ENCODE measurements around the gene CD83. TPM values are rescaled to one million over a fixed set of nuclear protein-coding genes. Genes with fewer than 3 reads are reported as not detected.

Gene CD83
- total RNA-seq, 1 donor from 2014 or later, result 1.0 TPM

DNA sequence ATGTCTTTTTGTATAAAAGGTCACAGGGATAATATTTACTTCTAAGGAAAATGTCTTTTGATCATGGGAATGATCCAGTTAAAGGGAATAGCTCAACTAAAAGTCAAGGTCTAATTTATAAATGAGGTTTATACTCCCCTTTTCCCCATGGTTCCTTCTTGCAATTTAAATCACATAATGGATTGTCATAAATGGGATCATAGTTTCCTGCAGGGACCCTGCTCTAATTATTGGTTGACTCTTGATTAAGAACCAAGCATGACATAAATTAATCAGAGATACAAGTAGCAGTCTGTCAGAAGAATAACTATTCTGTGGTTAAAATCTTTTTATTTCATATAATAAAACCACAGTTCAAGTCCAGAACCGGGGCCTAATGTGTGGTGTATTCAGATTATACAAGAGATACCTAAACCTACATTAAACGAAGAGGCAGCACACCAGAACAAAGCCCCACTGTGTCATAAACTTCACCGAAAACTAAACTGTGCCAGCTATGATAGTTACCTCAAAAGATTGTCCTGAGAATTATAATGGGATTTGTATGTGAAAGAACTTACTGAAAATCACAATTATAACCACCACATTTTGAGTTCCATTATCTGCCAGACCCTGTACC lies 43.0 kb upstream of the CD83 start:
- no peak for DNase-seq (ENCODE audit: low spot score)
- Mint-ChIP-seq H3K4me1 (ENCODE audit: low read depth) (peaks cover 14% of the 10 kb centered on the region), H3K27ac (ENCODE audit: unreplicated experiment) (no peak overlapping the region), H3K4me3 (ENCODE audit: unreplicated experiment) (peak overlapping the region; percentile 52), H3K36me3 (ENCODE audit: low read depth) (no peaks in the 10 kb centered on the region), H3K9me3 (ENCODE audit: low read depth) (no peaks in the 10 kb centered on the region), H3K27me3 (ENCODE audit: low read depth) (no peaks in the 10 kb centered on the region)
- TF ChIP-seq, protein P1, sequence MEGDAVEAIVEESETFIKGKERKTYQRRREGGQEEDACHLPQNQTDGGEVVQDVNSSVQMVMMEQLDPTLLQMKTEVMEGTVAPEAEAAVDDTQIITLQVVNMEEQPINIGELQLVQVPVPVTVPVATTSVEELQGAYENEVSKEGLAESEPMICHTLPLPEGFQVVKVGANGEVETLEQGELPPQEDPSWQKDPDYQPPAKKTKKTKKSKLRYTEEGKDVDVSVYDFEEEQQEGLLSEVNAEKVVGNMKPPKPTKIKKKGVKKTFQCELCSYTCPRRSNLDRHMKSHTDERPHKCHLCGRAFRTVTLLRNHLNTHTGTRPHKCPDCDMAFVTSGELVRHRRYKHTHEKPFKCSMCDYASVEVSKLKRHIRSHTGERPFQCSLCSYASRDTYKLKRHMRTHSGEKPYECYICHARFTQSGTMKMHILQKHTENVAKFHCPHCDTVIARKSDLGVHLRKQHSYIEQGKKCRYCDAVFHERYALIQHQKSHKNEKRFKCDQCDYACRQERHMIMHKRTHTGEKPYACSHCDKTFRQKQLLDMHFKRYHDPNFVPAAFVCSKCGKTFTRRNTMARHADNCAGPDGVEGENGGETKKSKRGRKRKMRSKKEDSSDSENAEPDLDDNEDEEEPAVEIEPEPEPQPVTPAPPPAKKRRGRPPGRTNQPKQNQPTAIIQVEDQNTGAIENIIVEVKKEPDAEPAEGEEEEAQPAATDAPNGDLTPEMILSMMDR (IDR thresholded peaks at IDR 0.05), result no peak

DNA sequence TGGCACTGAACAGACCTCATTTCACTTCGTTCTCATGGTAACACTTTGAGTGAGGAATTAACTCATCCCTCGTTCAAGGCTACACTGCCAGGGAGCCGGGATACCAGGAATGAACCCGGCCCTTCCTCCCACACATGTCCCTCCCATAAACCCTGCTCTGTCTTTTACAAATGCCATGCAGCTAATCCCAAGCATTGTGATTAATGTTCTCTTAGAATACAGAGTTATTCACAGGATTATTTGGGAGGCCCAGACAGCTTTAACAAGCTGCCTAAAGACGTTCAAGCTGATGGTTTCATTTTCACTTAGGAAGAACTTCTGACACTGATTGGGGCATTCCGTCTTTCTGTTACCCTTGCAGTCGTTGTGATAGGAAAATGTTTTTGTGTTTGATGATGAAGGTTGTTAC lies 42.5 kb upstream of the CD83 start:
- no peaks in the 10 kb centered on the region for H3K27me3 Mint-ChIP-seq (ENCODE audit: low read depth)
- H3K4me3 Mint-ChIP-seq (ENCODE audit: unreplicated experiment), result peak overlapping the region; percentile 52
- no peaks in the 10 kb centered on the region for H3K9me3 Mint-ChIP-seq (ENCODE audit: low read depth)
- no peaks in the 10 kb centered on the region for H3K36me3 Mint-ChIP-seq (ENCODE audit: low read depth)
- H3K27ac Mint-ChIP-seq (ENCODE audit: unreplicated experiment), result peak overlapping the region; percentile 20
- DNase-seq (ENCODE audit: low spot score), result no peak
- TF ChIP-seq, protein P1 (IDR thresholded peaks at IDR 0.05), result no peak
- H3K4me1 Mint-ChIP-seq (ENCODE audit: low read depth), result peaks cover 19% of the 10 kb centered on the region

DNA sequence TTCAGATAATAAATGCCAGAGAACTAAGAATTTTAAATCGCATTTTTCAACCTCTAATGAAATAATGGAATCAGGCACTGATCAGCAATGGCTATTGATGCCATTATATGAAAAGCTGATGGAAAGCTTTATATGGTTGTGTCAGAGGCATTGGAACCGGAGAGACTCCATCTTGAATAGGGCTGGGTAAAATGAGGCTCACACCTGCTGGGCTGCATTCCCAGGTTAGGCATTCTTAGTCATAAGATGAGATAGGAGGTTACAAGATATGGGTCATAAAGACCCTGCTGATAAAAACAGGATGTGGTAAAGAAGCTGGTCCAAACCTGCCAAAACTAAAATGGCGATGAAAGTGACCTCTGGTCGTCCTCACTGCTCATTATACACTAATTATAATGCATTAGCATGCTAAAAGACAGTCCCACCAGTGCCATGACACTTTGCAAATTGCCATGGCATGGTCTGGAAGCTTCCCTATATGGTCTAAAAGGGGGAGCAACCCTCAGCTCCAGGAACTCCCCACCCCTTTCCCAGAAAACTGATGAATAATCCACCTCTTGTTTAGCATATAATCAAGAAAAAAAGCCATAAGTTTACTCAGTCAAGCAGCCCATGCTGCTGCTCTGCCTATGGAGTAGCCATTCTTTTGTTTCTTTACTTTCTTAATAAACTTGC lies 40.2 kb upstream of the CD83 start:
- DNase-seq (ENCODE audit: low spot score), result no peak

DNA sequence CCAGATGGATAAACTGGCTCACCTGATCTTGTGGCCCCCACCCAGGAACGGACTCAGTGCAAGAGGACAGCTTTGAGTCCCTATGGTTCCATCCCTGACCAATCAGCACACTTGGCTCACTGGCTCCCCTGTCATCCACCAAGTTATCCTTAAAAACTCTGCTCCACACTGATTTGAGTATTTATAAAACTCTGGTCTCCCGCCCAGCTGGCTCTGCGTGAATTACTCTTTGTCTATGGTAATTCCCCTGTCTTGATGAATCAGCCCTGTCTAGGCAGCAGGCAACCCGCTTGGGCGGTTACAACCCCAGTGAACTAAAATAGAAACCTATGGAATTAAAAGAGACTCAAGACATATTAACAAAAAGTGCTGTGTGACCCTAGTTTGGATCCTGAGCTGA lies 38.1 kb upstream of the CD83 start:
- Mint-ChIP-seq H3K4me3 (ENCODE audit: unreplicated experiment) (no peak overlapping the region), H3K36me3 (ENCODE audit: low read depth) (no peaks in the 10 kb centered on the region), H3K4me1 (ENCODE audit: low read depth) (peaks cover 19% of the 10 kb centered on the region), H3K27me3 (ENCODE audit: low read depth) (peaks cover 2% of the 10 kb centered on the region), H3K9me3 (ENCODE audit: low read depth) (no peaks in the 10 kb centered on the region), H3K27ac (ENCODE audit: unreplicated experiment) (no peak overlapping the region)
- DNase-seq (ENCODE audit: low spot score), result no peak
- TF ChIP-seq, protein P1 (IDR thresholded peaks at IDR 0.05), result no peak

More for the DNA sequence above, 40.2 kb upstream of the CD83 start:
- Mint-ChIP-seq H3K27me3 (ENCODE audit: low read depth) (peaks cover 2% of the 10 kb centered on the region), H3K4me3 (ENCODE audit: unreplicated experiment) (no peak overlapping the region), H3K9me3 (ENCODE audit: low read depth) (no peaks in the 10 kb centered on the region), H3K36me3 (ENCODE audit: low read depth) (no peaks in the 10 kb centered on the region), H3K4me1 (ENCODE audit: low read depth) (peaks cover 19% of the 10 kb centered on the region), H3K27ac (ENCODE audit: unreplicated experiment) (no peak overlapping the region)
- TF ChIP-seq, protein P1 (IDR thresholded peaks at IDR 0.05), result no peak

DNA sequence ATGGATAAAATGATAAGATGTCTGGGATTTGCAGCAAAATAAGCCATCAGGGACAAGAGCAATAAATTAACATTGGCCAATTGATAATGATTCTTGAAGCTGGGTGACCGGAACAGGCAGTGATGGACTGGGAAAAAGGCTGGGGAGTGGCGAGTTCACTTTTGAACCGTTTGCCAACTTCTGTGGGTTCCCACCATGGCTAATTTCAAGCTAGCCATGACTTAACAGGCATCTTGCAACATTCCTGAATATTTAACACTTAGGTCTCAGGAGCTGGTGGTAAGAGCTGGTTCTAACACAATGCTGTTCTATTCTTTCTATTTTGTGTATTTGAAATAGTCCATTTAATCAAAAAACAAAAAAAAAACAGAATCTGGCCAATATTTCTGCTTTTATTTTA lies 37.6 kb upstream of the CD83 start:
- DNase-seq (ENCODE audit: low spot score), result no peak
- no peak overlapping the region for H3K4me3 Mint-ChIP-seq (ENCODE audit: unreplicated experiment)
- peaks cover 2% of the 10 kb centered on the region for H3K27me3 Mint-ChIP-seq (ENCODE audit: low read depth)
- H3K4me1 Mint-ChIP-seq (ENCODE audit: low read depth), result peaks cover 15% of the 10 kb centered on the region
- no peaks in the 10 kb centered on the region for H3K9me3 Mint-ChIP-seq (ENCODE audit: low read depth)
- TF ChIP-seq, protein P1 (IDR thresholded peaks at IDR 0.05), result no peak
- no peak overlapping the region for H3K27ac Mint-ChIP-seq (ENCODE audit: unreplicated experiment)
- H3K36me3 Mint-ChIP-seq (ENCODE audit: low read depth), result no peaks in the 10 kb centered on the region
